ENCODE results near the gene NTSR1. TPM values are rescaled to one million over a fixed set of nuclear protein-coding genes. Genes with fewer than 3 reads are reported as not detected.

NTSR1 gene
- total and polyA plus RNA-seq, 2 of the 13 experiments (the other 11 are each of a cell fraction or from before 2014, with no cell fraction given), result 0.09 to 0.12 TPM

DNA sequence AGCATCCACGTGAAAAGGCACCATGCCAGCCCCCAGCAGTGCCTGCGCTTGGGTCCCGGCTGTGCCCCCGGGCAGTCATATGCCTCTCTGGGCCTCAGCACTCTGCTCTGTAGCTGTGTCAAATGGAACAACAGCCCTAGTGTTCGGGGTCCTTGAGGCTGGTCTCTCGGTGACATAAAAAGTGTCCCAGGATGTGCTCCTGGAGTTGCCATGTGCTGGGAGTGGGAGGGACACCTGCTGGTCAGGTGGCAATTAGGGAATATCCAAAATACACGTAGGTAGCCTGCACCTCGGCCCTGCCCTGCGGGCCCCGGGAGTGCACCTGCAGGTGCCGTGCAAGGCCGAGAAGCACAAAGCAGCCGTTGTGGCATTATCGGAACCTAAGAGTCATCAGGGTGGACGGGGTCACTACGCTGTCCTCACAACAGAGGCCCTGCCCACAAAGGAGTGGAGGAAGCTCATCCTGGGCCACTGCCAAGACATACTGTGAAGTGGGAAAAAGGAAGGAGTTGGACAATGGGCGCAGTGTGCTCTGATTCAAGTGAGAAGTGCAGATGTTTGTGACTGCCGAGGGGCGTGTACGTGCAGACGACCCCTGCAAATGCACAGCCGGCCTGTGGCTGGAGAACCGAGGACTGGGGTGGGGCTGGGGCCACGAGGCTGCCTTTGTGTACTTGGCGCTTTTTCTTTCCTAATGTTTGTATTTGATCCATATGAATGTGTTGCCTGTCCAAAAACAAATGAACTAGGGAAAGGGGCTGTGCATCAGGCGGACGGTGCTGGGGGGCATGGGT is 41.7 kb upstream of the NTSR1 start (continued):
- TF ChIP-seq, protein P1, sequence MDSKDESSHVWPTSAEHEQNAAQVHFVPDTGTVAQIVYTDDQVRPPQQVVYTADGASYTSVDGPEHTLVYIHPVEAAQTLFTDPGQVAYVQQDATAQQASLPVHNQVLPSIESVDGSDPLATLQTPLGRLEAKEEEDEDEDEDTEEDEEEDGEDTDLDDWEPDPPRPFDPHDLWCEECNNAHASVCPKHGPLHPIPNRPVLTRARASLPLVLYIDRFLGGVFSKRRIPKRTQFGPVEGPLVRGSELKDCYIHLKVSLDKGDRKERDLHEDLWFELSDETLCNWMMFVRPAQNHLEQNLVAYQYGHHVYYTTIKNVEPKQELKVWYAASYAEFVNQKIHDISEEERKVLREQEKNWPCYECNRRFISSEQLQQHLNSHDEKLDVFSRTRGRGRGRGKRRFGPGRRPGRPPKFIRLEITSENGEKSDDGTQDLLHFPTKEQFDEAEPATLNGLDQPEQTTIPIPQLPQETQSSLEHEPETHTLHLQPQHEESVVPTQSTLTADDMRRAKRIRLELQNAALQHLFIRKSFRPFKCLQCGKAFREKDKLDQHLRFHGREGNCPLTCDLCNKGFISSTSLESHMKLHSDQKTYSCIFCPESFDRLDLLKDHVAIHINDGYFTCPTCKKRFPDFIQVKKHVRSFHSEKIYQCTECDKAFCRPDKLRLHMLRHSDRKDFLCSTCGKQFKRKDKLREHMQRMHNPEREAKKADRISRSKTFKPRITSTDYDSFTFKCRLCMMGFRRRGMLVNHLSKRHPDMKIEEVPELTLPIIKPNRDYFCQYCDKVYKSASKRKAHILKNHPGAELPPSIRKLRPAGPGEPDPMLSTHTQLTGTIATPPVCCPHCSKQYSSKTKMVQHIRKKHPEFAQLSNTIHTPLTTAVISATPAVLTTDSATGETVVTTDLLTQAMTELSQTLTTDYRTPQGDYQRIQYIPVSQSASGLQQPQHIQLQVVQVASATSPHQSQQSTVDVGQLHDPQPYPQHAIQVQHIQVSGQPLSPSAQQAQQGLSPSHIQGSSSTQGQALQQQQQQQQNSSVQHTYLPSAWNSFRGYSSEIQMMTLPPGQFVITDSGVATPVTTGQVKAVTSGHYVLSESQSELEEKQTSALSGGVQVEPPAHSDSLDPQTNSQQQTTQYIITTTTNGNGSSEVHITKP (CRISPR knock-in tag; IDR thresholded peaks at IDR 0.05; ENCODE audit: low read depth), result no peak
- TF ChIP-seq ZC3H4 (CRISPR knock-in tag; IDR thresholded peaks at IDR 0.05; ENCODE audit: borderline replicate concordance), result no peak
- peak; percentile 97; the same call in 1 of the 2 replicates for TF ChIP-seq ZFP36L1 (CRISPR knock-in tag; IDR thresholded peaks at IDR 0.05)
- no peak for TF ChIP-seq ZNF224 (CRISPR knock-in tag; IDR thresholded peaks at IDR 0.05)
- TF ChIP-seq SUZ12 (IDR thresholded peaks at IDR 0.05; ENCODE audit: low read depth, low read length), result no peak
- TF ChIP-seq MTF1 (CRISPR knock-in tag; IDR thresholded peaks at IDR 0.05), result no peak
- peak; percentile 86; the same call in 1 of the 2 replicates for TF ChIP-seq ZNF253 (CRISPR knock-in tag; IDR thresholded peaks at IDR 0.05; ENCODE audit: borderline replicate concordance)
- TF ChIP-seq, protein P2, sequence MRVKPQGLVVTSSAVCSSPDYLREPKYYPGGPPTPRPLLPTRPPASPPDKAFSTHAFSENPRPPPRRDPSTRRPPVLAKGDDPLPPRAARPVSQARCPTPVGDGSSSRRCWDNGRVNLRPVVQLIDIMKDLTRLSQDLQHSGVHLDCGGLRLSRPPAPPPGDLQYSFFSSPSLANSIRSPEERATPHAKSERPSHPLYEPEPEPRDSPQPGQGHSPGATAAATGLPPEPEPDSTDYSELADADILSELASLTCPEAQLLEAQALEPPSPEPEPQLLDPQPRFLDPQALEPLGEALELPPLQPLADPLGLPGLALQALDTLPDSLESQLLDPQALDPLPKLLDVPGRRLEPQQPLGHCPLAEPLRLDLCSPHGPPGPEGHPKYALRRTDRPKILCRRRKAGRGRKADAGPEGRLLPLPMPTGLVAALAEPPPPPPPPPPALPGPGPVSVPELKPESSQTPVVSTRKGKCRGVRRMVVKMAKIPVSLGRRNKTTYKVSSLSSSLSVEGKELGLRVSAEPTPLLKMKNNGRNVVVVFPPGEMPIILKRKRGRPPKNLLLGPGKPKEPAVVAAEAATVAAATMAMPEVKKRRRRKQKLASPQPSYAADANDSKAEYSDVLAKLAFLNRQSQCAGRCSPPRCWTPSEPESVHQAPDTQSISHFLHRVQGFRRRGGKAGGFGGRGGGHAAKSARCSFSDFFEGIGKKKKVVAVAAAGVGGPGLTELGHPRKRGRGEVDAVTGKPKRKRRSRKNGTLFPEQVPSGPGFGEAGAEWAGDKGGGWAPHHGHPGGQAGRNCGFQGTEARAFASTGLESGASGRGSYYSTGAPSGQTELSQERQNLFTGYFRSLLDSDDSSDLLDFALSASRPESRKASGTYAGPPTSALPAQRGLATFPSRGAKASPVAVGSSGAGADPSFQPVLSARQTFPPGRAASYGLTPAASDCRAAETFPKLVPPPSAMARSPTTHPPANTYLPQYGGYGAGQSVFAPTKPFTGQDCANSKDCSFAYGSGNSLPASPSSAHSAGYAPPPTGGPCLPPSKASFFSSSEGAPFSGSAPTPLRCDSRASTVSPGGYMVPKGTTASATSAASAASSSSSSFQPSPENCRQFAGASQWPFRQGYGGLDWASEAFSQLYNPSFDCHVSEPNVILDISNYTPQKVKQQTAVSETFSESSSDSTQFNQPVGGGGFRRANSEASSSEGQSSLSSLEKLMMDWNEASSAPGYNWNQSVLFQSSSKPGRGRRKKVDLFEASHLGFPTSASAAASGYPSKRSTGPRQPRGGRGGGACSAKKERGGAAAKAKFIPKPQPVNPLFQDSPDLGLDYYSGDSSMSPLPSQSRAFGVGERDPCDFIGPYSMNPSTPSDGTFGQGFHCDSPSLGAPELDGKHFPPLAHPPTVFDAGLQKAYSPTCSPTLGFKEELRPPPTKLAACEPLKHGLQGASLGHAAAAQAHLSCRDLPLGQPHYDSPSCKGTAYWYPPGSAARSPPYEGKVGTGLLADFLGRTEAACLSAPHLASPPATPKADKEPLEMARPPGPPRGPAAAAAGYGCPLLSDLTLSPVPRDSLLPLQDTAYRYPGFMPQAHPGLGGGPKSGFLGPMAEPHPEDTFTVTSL (CRISPR knock-in tag; IDR thresholded peaks at IDR 0.05; ENCODE audit: borderline replicate concordance), result peak; percentile 67
- TF ChIP-seq, protein P3, sequence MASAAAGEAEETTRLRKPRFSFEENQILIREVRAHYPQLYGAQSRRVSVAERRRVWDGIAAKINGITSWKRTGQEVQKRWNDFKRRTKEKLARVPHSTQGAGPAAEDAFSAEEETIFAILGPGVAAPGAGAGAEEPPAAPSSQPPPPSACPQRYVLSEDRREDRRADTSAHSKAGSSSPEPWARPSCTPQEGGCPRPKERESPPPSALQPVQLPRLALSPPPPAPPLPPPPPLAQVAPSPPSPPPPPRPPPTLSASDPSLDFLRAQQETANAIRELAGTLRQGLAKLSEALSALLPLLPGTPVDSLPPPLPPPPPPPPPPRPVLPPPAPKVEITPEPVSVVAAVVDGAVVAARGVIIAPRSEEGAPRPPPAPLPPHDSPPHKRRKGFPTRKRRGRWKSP (CRISPR knock-in tag; IDR thresholded peaks at IDR 0.05), result 0 out of 2 replicates have a peak, but pooled peaks have one; percentile 90
- no peak; the same call in 1 of the 2 replicates for TF ChIP-seq U2AF2 (IDR thresholded peaks at IDR 0.05; ENCODE audit: low read depth, low read length)
- TF ChIP-seq KAT2B (IDR thresholded peaks at IDR 0.05; ENCODE audit: borderline replicate concordance, low read depth, low read length), result no peak
- TF ChIP-seq SOX13 (IDR thresholded peaks at IDR 0.05), result peak; percentile 84; the same call in 1 of the 2 replicates
- TF ChIP-seq SOX13 (CRISPR knock-in tag; conservative IDR thresholded peaks at IDR 0.05 in 1 of 2, IDR thresholded peaks at IDR 0.05 in 1 of 2), result peak in 1 of 2 experiments; percentile 96; a peak in 2 of 4 replicates
- TF ChIP-seq, protein P4, sequence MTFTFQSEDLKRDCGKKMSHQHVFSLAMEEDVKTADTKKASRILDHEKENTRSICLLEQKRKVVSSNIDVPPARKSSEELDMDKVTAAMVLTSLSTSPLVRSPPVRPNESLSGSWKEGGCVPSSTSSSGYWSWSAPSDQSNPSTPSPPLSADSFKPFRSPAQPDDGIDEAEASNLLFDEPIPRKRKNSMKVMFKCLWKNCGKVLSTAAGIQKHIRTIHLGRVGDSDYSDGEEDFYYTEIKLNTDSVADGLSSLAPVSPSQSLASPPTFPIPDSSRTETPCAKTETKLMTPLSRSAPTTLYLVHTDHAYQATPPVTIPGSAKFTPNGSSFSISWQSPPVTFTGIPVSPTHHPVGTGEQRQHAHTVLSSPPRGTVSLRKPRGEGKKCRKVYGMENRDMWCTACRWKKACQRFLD (CRISPR knock-in tag; IDR thresholded peaks at IDR 0.05; ENCODE audit: borderline replicate concordance), result peak; percentile 91; the same call in 1 of the 2 replicates
